H1 (cell line): ENCODE data around the gene ADCY6.

Experiments used
- ASH2L ChIP-seq: fragments of 200-600, 300-600 bp; sonication (generic); IDR thresholded peaks from one replicate; pipeline ENCODE4 v1.7.1; 2017; ENCODE audit warnings: low read length
- CHD1 ChIP-seq: IDR thresholded peaks from 2 replicates; pipeline ENCODE4 v1.6.1; 2012; ENCODE audit warnings: low read depth, low read length, improper control_type of control experiment
- EGR1 ChIP-seq: IDR thresholded peaks from 2 replicates; pipeline ENCODE4 v1.6.1; 2011; ENCODE audit warnings: low read depth, low read length, borderline replicate concordance
- EP300 ChIP-seq, 2 experiments: IDR thresholded peaks; 1 replicate in 1 of 2; 2 replicates in 1 of 2; pipeline ENCODE4 v1.6.1; 2011 to 2012; ENCODE audit warnings: low read depth in 2 of 2, low read length in 2 of 2, mild to moderate bottlenecking in 2 of 2, borderline replicate concordance in 1 of 2, inconsistent platforms in 1 of 2, moderate library complexity in 1 of 2
- EZH2 ChIP-seq: fragments of 200-600 bp; sonication (generic); IDR thresholded peaks from 2 replicates; pipeline ENCODE4 v1.7.1; 2012; ENCODE audit warnings: low read depth, mild to moderate bottlenecking, moderate library complexity, low read length, inconsistent platforms; ENCODE audit not compliant: severe bottlenecking
- FOSL1 ChIP-seq: IDR thresholded peaks from 2 replicates; pipeline ENCODE4 v1.6.1; 2011; ENCODE audit warnings: mild to moderate bottlenecking, low read depth, low read length, moderate library complexity; ENCODE audit not compliant: insufficient read depth
- GABPA ChIP-seq: IDR thresholded peaks from 2 replicates; pipeline ENCODE4 v1.6.1; 2011; ENCODE audit warnings: mild to moderate bottlenecking, low read length, moderate library complexity, borderline replicate concordance; ENCODE audit not compliant: insufficient read depth
- HDAC6 ChIP-seq: IDR thresholded peaks from one replicate; pipeline ENCODE4 v1.7.1; 2012; ENCODE audit warnings: low read depth, mild to moderate bottlenecking, inconsistent platforms, low read length, moderate library complexity
- POLR2A ChIP-seq, 2 experiments: IDR thresholded peaks; 1 replicate in 1 of 2; 2 replicates in 1 of 2; pipeline ENCODE4 v1.6.1; 2011; ENCODE audit warnings: low read depth in 2 of 2, low read length in 2 of 2, mild to moderate bottlenecking in 2 of 2; ENCODE audit errors: control extremely low read depth in 1 of 2
- POU5F1 ChIP-seq: IDR thresholded peaks from 2 replicates; pipeline ENCODE4 v1.6.1; 2011; ENCODE audit warnings: low read depth, mild to moderate bottlenecking, low read length, moderate library complexity
- TF ChIP-seq, protein P1 (sequence below), 3 experiments: IDR thresholded peaks; 1 replicate in 2 of 3; 2 replicates in 1 of 3; pipeline versions ENCODE4 v1.5.1 to v1.6.1; 2011; ENCODE audit warnings: low read length in 3 of 3, mild to moderate bottlenecking in 3 of 3, inconsistent platforms in 2 of 3, low read depth in 1 of 3, moderate library complexity in 1 of 3; ENCODE audit not compliant: insufficient read depth in 1 of 3; ENCODE audit errors: control extremely low read depth in 1 of 3
- TF ChIP-seq, protein P2 (sequence below): IDR thresholded peaks from 2 replicates; pipeline ENCODE4 v1.6.1; 2012; ENCODE audit warnings: inconsistent platforms

DNA sequence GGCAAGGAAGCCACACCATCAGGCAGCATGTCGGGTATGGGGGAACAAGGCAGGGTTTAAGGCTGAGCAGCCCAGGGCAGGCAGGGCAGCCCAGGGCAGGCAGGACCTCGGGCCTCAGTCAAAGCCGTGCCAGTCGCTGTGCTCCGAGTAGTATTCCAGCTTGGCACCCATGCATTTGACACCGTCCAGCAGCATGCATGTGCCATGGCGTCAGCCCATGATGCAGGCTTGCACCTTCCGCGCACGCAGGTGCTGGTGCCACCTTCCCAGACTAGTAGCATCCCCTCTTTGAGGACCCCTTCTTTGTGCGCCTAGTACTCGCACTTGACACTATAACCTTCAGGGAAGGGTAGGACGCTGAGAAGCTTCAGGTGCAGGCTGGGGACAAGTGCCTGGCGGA, 11.6 kb upstream of the ADCY6 start:
- no peak for TF ChIP-seq EZH2
- TF ChIP-seq, protein P1, sequence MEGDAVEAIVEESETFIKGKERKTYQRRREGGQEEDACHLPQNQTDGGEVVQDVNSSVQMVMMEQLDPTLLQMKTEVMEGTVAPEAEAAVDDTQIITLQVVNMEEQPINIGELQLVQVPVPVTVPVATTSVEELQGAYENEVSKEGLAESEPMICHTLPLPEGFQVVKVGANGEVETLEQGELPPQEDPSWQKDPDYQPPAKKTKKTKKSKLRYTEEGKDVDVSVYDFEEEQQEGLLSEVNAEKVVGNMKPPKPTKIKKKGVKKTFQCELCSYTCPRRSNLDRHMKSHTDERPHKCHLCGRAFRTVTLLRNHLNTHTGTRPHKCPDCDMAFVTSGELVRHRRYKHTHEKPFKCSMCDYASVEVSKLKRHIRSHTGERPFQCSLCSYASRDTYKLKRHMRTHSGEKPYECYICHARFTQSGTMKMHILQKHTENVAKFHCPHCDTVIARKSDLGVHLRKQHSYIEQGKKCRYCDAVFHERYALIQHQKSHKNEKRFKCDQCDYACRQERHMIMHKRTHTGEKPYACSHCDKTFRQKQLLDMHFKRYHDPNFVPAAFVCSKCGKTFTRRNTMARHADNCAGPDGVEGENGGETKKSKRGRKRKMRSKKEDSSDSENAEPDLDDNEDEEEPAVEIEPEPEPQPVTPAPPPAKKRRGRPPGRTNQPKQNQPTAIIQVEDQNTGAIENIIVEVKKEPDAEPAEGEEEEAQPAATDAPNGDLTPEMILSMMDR (IDR thresholded peaks at IDR 0.05; ENCODE audit: control extremely low read depth in 1 of 3, insufficient read depth in 1 of 3, low read depth in 1 of 3, low read length in 3 of 3): no peak
- no peak for TF ChIP-seq ASH2L
- no peak for TF ChIP-seq HDAC6
- no peak for TF ChIP-seq FOSL1
- no peak for TF ChIP-seq GABPA
- TF ChIP-seq POLR2A (IDR thresholded peaks at IDR 0.05; ENCODE audit: control extremely low read depth in 1 of 2, low read depth in 2 of 2, low read length in 2 of 2): no peak
- TF ChIP-seq EGR1: no peak
- TF ChIP-seq CHD1: no peak
- TF ChIP-seq, protein P2, sequence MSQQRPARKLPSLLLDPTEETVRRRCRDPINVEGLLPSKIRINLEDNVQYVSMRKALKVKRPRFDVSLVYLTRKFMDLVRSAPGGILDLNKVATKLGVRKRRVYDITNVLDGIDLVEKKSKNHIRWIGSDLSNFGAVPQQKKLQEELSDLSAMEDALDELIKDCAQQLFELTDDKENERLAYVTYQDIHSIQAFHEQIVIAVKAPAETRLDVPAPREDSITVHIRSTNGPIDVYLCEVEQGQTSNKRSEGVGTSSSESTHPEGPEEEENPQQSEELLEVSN: no peak
- no peak for TF ChIP-seq EP300 (IDR thresholded peaks at IDR 0.05; ENCODE audit: borderline replicate concordance in 1 of 2, low read depth in 2 of 2, low read length in 2 of 2)
- no peak for TF ChIP-seq POU5F1
